GM12878 (cell line): ENCODE measurements around the gene NRXN3. TPM values are rescaled to one million over a fixed set of nuclear protein-coding genes. Genes with fewer than 3 reads are reported as not detected.

Experiments
- ATAC-seq: fragments of 200-7000 bp; cut with Tn5 transposase; 3 replicates; pipeline ENCODE4 v1.9.1; 2020; ENCODE audit warnings: mild to moderate bottlenecking, moderate library complexity
- BruUV-seq: library from RNA; stranded (reverse); fragments of 400-500 nt; replicated peaks from 2 replicates; lab custom pipeline; 2021; lab: Mats Ljungman, UMichigan
- CTCF ChIA-PET: fragments of 300-600 bp; sonication (Branson Sonifier 250); formaldehyde crosslinking; extraction: SDS; loops from one replicate; lab custom pipeline; 2021; ENCODE audit warnings: inconsistent platforms; lab: Yijun Ruan, JAX
- POLR2A ChIA-PET: fragments of 350-600 bp; formaldehyde crosslinking; extraction: SDS; loops from one replicate; lab custom pipeline; 2021; ENCODE audit warnings: inconsistent platforms; lab: Charles Lee
- RAD21 ChIA-PET: fragments of 300-600 bp; sonication (Branson Sonifier 250); formaldehyde crosslinking; loops from one replicate; lab custom pipeline; 2023; ENCODE audit warnings: antibody characterized with exemption; ENCODE audit not compliant: unreplicated experiment; lab: Charles Lee
- SMC1A ChIA-PET: fragments of 300-600 bp; sonication (Branson Sonifier 250); formaldehyde crosslinking; loops from one replicate; lab custom pipeline; 2023; ENCODE audit not compliant: unreplicated experiment, uncharacterized antibody; lab: Charles Lee
- DNase-seq: peaks from one replicate; pipeline ENCODE4 v3.0.0-alpha.2; 2011; ENCODE audit warnings: low read depth, low spot score
- FAIRE-seq: peaks from 3 replicates; lab custom pipeline; 2011; peaks lifted over from hg19 to GRCh38; lab: Jason Lieb, UNC
- H2AFZ ChIP-seq: 2 replicates; pipeline ENCODE4 v1.6.0; 2011; ENCODE audit warnings: low read depth, low read length, control low read depth; ENCODE audit not compliant: control insufficient read depth
- H3K27ac ChIP-seq: 2 replicates; pipeline ENCODE4 v1.5.1; 2011; ENCODE audit warnings: control low read depth; ENCODE audit not compliant: control insufficient read depth, insufficient read depth
- H3K27me3 ChIP-seq, 2 experiments: replicated peaks in 1 of 2; 2 replicates each; pipeline versions ENCODE4 v1.6.0 to v1.6.1; 2011; ENCODE audit warnings: low read length in 1 of 2; ENCODE audit not compliant: control insufficient read depth in 2 of 2, insufficient read depth in 2 of 2
- H3K36me3 ChIP-seq, 2 experiments: 2 replicates each; pipeline ENCODE4 v1.5.1; 2011; ENCODE audit warnings: low read length in 1 of 2; ENCODE audit not compliant: control insufficient read depth in 2 of 2, insufficient read depth in 2 of 2
- H3K4me1 ChIP-seq: 2 replicates; pipeline ENCODE4 v1.6.1; 2011; ENCODE audit warnings: mild to moderate bottlenecking, low read length, moderate library complexity, mixed read lengths; ENCODE audit not compliant: control insufficient read depth, insufficient read depth
- H3K4me2 ChIP-seq: 2 replicates; pipeline ENCODE4 v1.6.0; 2011; ENCODE audit warnings: control low read depth; ENCODE audit not compliant: control insufficient read depth, insufficient read depth
- H3K4me3 ChIP-seq: fragments of 200-600 bp; sonication (generic); 2 replicates; pipeline ENCODE4 v1.5.1; 2016
- H3K79me2 ChIP-seq: 2 replicates; pipeline ENCODE4 v1.6.0; 2011; ENCODE audit warnings: low read length; ENCODE audit not compliant: control insufficient read depth, insufficient read depth
- H3K9ac ChIP-seq: 2 replicates; pipeline ENCODE4 v1.8.0; 2011; ENCODE audit warnings: low read length, control low read depth, mixed read lengths; ENCODE audit not compliant: control insufficient read depth, insufficient read depth
- H3K9me3 ChIP-seq: replicated peaks from 3 replicates; pipeline ENCODE4 v1.5.1; 2011; ENCODE audit warnings: mild to moderate bottlenecking, low read length; ENCODE audit not compliant: control insufficient read depth, insufficient read depth
- H4K20me1 ChIP-seq: 2 replicates; pipeline ENCODE4 v1.6.0; 2011; ENCODE audit not compliant: control insufficient read depth, insufficient read depth
- BHLHE40 ChIP-seq, 2 experiments: fragments of 450-650 bp in 1 of 2; IDR thresholded peaks; 2 replicates each; pipeline ENCODE4 v1.6.1; 2011 to 2017; ENCODE audit warnings: low read depth in 2 of 2, borderline replicate concordance in 1 of 2, improper control_type of control experiment in 1 of 2, low read length in 1 of 2, mild to moderate bottlenecking in 1 of 2
- CBX5 ChIP-seq: sonication (generic); IDR thresholded peaks from 2 replicates; pipeline ENCODE4 v1.6.1; 2016; ENCODE audit warnings: low read depth, moderate library complexity, mild to moderate bottlenecking, inconsistent platforms
- CUX1 ChIP-seq: IDR thresholded peaks from 2 replicates; pipeline ENCODE4 v1.6.1; 2012; ENCODE audit warnings: improper control_type of control experiment, low read depth, low read length; ENCODE audit not compliant: insufficient replicate concordance
- DPF2 ChIP-seq: fragments of 450-650 bp; IDR thresholded peaks from 2 replicates; pipeline ENCODE4 v1.6.1; 2017; ENCODE audit warnings: mild to moderate bottlenecking
- JUNB ChIP-seq: IDR thresholded peaks from 2 replicates; pipeline ENCODE4 v1.6.1; 2016; ENCODE audit warnings: antibody characterized with exemption, mild to moderate bottlenecking
- KLF5 ChIP-seq: fragments of 450-650 bp; IDR thresholded peaks from 2 replicates; pipeline ENCODE4 v1.6.1; 2014; ENCODE audit warnings: mild to moderate bottlenecking; ENCODE audit not compliant: partially characterized antibody
- PAX5 ChIP-seq: IDR thresholded peaks from 2 replicates; pipeline ENCODE4 v1.6.1; 2011; ENCODE audit warnings: low read depth, low read length, borderline replicate concordance
- POLR2AphosphoS5 ChIP-seq: IDR thresholded peaks from 2 replicates; pipeline ENCODE4 v1.6.1; 2011; ENCODE audit warnings: mild to moderate bottlenecking, low read length, inconsistent platforms
- USF1 ChIP-seq: IDR thresholded peaks from 2 replicates; pipeline ENCODE4 v1.6.1; 2011; ENCODE audit warnings: borderline replicate concordance, low read depth, mild to moderate bottlenecking, moderate library complexity, mixed read lengths, low read length; ENCODE audit not compliant: insufficient read depth; ENCODE audit errors: extremely low read length
- YBX1 ChIP-seq: fragments of 450-650 bp; IDR thresholded peaks from 2 replicates; pipeline ENCODE4 v1.6.1; 2016; ENCODE audit warnings: antibody characterized with exemption
- WGBS: methylation state at CpG from one replicate; pipeline ENCODE4 v1.1.6; 2016; ENCODE audit warnings: low lambda C conversion rate; ENCODE audit not compliant: insufficient replicate concordance, insufficient coverage; ENCODE audit errors: missing lambda C conversion rate; 5-methylcytosine and 5-hydroxymethylcytosine counted together
- in situ Hi-C: fragments of 300-500 bp; cut with MboI; formaldehyde crosslinking; loops from 9 replicates; pipeline ENCODE4 v1.14.3; 2018; ENCODE audit warnings: mixed read lengths
- intact Hi-C: fragments of 100-400 bp; cut with micrococcal nuclease; formaldehyde crosslinking; loops from one replicate; pipeline ENCODE4 v1.14.2; 2022; ENCODE audit not compliant: unreplicated experiment
- polyA plus RNA-seq, 11 experiments: library from polyadenylated mRNA; depleted of rRNA in 4 of 11; unstranded in 6 of 11; stranded (reverse) in 5 of 11; fragments of >200 nt; fragmentation: Nextera tagmentation in 4 of 11; fragmentation: Illumina TruSeq in 1 of 11; extraction: Ambion mirVana in 4 of 11; extraction: Trizol in 1 of 11; gene quantifications; 1 replicate in 1 of 11; 2 replicates in 10 of 11; pipeline versions ENCODE4 v1.2.1 to v1.2.3, GENCODE V29; 2011 to 2016; ENCODE audit warnings: inconsistent platforms in 2 of 11, missing spikeins in 2 of 11, low read depth in 1 of 11
- total RNA-seq, 4 experiments: library from RNA; depleted of rRNA in 3 of 4; stranded (reverse); fragments of >200 nt in 3 of 4; fragmentation: Illumina TruSeq in 1 of 4; extraction: Trizol in 1 of 4; gene quantifications; 2 replicates each; pipeline versions ENCODE4 v1.2.1 to v1.2.3, GENCODE V29; 2013 to 2021

NRXN3 gene
- total and polyA plus RNA-seq, 10 of the 15 experiments (the other 5 are each of a cell fraction or from before 2014, with no cell fraction given): 0.52 to 3.3 (median 1.4) TPM

GRCh38 chr14:79369359-79370332 lies 1199.5 kb downstream of the NRXN3 start:
- TF ChIP-seq JUNB (no peak), DPF2 (no peak), USF1 (no peak), PAX5 (no peak)
- H3K36me3 ChIP-seq: no peaks in the 10 kb centered on the region
- POLR2A ChIA-PET: no interaction called here
- H3K9ac ChIP-seq: no peak overlapping the region
- no TSS peak for BruUV-seq
- no peak for ATAC-seq
- no peak for FAIRE-seq
- intact Hi-C loops (no loop called here), in situ Hi-C loops (no loop called here)
- no peak overlapping the region for H3K4me2 ChIP-seq
- 27% methylated on average over 10 of the region's 10 CpGs for WGBS
- H3K4me3 ChIP-seq: no peak overlapping the region
- no peaks in the 10 kb centered on the region for H4K20me1 ChIP-seq
- CTCF ChIA-PET: no interaction called here
- H3K27ac ChIP-seq: no peak overlapping the region
- DNase-seq: no peak
- no peaks in the 10 kb centered on the region; the same call in 2 of the 3 replicates for H3K9me3 ChIP-seq
- SMC1A ChIA-PET: no interaction called here
- no peak overlapping the region for H2AFZ ChIP-seq
- H3K4me1 ChIP-seq: no peaks in the 10 kb centered on the region
- no peaks in the 10 kb centered on the region for H3K79me2 ChIP-seq
- no peaks in the 10 kb centered on the region for H3K27me3 ChIP-seq
- RAD21 ChIA-PET: no interaction called here

- BruUV-seq: no TSS peak
- in situ Hi-C loops (no loop called here), intact Hi-C loops (no loop called here)
- no peak for FAIRE-seq
- ChIA-PET CTCF (no interaction called here), SMC1A (no interaction called here), RAD21 (no interaction called here), POLR2A (no interaction called here)
- no peaks in the 10 kb centered on the region; the same call in 2 of the 3 replicates for H3K9me3 ChIP-seq
- H3K4me2 ChIP-seq: no peak overlapping the region
- no peak overlapping the region for H3K4me3 ChIP-seq
- H3K27ac ChIP-seq: no peak overlapping the region
- no peaks in the 10 kb centered on the region for H3K27me3 ChIP-seq
- WGBS: 23% methylated on average over 1 of the region's 1 CpG
- no peak overlapping the region for H2AFZ ChIP-seq
- DNase-seq: no peak
- H3K4me1 ChIP-seq: no peaks in the 10 kb centered on the region
- no peak for ATAC-seq
- H3K36me3 ChIP-seq: no peaks in the 10 kb centered on the region
- no peak overlapping the region for H3K9ac ChIP-seq
- no peaks in the 10 kb centered on the region for H4K20me1 ChIP-seq
- no peaks in the 10 kb centered on the region for H3K79me2 ChIP-seq
- TF ChIP-seq KLF5 (no peak), BHLHE40 (IDR thresholded peaks at IDR 0.05; ENCODE audit: borderline replicate concordance in 1 of 2, low read depth in 2 of 2, low read length in 1 of 2) (no peak), POLR2AphosphoS5 (no peak), CUX1 (no peak), CBX5 (no peak), YBX1 (no peak)
These were observed 1200.8 kb downstream of the NRXN3 start for GRCh38 chr14:79370969-79371368.
